H9 (cell line): ENCODE measurements around the gene PWWP2B. TPM values are rescaled to one million over a fixed set of nuclear protein-coding genes. Genes with fewer than 3 reads are reported as not detected.

Experiments used
- DNase-seq: peaks from one replicate; pipeline ENCODE4 v3.0.0-alpha.2; 2017
- H2AFZ ChIP-seq: one replicate; pipeline ENCODE4 v1.6.1; 2013; ENCODE audit warnings: mild to moderate bottlenecking, low read length, control low read depth, moderate library complexity
- H2AK5ac ChIP-seq: 2 replicates; pipeline ENCODE4 v1.6.1; 2013; ENCODE audit warnings: low read length, control low read depth, mixed read lengths; ENCODE audit not compliant: insufficient read length
- H2BK120ac ChIP-seq: one replicate; pipeline ENCODE4 v1.6.1; 2013; ENCODE audit warnings: low read depth, mild to moderate bottlenecking, low read length, control low read depth, inconsistent platforms; ENCODE audit not compliant: poor library complexity, severe bottlenecking
- H2BK12ac ChIP-seq: 2 replicates; pipeline ENCODE4 v1.6.1; 2013; ENCODE audit warnings: low read length, control low read depth, mixed read lengths, low read depth; ENCODE audit not compliant: insufficient read length
- H2BK15ac ChIP-seq: 2 replicates; pipeline ENCODE4 v1.6.1; 2013; ENCODE audit warnings: low read depth, low read length, control low read depth
- H2BK20ac ChIP-seq: one replicate; pipeline ENCODE4 v1.6.1; 2013; ENCODE audit warnings: low read depth, mild to moderate bottlenecking, low read length, control low read depth, inconsistent platforms; ENCODE audit not compliant: poor library complexity, severe bottlenecking
- H2BK5ac ChIP-seq: 2 replicates; pipeline ENCODE4 v1.6.1; 2013; ENCODE audit warnings: low read length, control low read depth, mixed read lengths; ENCODE audit not compliant: insufficient read length
- H3K14ac ChIP-seq: 2 replicates; pipeline ENCODE4 v1.6.1; 2013; ENCODE audit warnings: low read length, control low read depth; ENCODE audit not compliant: insufficient read depth
- H3K18ac ChIP-seq: 2 replicates; pipeline ENCODE4 v1.6.1; 2013; ENCODE audit warnings: low read depth, mild to moderate bottlenecking, mixed read lengths, low read length, control low read depth; ENCODE audit not compliant: insufficient read length
- H3K23ac ChIP-seq: 2 replicates; pipeline ENCODE4 v1.6.1; 2013; ENCODE audit warnings: low read length, control low read depth, mixed read lengths, low read depth; ENCODE audit not compliant: insufficient read length
- H3K23me2 ChIP-seq: 2 replicates; pipeline ENCODE4 v1.6.1; 2013; ENCODE audit warnings: low read depth, mild to moderate bottlenecking, mixed read lengths, low read length, control low read depth; ENCODE audit not compliant: insufficient read length, poor library complexity, severe bottlenecking
- H3K27ac ChIP-seq: 2 replicates; pipeline ENCODE4 v1.5.1; 2013; ENCODE audit warnings: low read length, control low read depth, mixed read lengths, low read depth; ENCODE audit not compliant: insufficient read length
- H3K27me3 ChIP-seq: 2 replicates; pipeline ENCODE4 v1.6.1; 2013; ENCODE audit warnings: low read length, control low read depth, inconsistent platforms; ENCODE audit not compliant: insufficient read depth
- H3K4ac ChIP-seq: 2 replicates; pipeline ENCODE4 v1.6.1; 2013; ENCODE audit warnings: low read depth, mild to moderate bottlenecking, control low read depth, inconsistent platforms, low read length, moderate library complexity
- H3K4me1 ChIP-seq: 2 replicates; pipeline ENCODE4 v1.6.1; 2013; ENCODE audit warnings: low read length, control low read depth, inconsistent platforms; ENCODE audit not compliant: insufficient read depth
- H3K4me2 ChIP-seq: 2 replicates; pipeline ENCODE4 v1.6.1; 2013; ENCODE audit warnings: low read length, control low read depth, mixed read lengths; ENCODE audit not compliant: insufficient read length, insufficient read depth
- H3K56ac ChIP-seq: 2 replicates; pipeline ENCODE4 v1.6.1; 2013; ENCODE audit warnings: low read depth, mild to moderate bottlenecking, mixed read lengths, low read length, control low read depth; ENCODE audit not compliant: insufficient read length
- H3K79me1 ChIP-seq: 2 replicates; pipeline ENCODE4 v1.6.1; 2013; ENCODE audit warnings: low read depth, mild to moderate bottlenecking, moderate library complexity, low read length, control low read depth, inconsistent platforms; ENCODE audit not compliant: insufficient read depth, poor library complexity, severe bottlenecking
- H3K79me2 ChIP-seq: 2 replicates; pipeline ENCODE4 v1.6.1; 2013; ENCODE audit warnings: low read length, control low read depth, inconsistent platforms; ENCODE audit not compliant: insufficient read depth
- H3K9ac ChIP-seq: 2 replicates; pipeline ENCODE4 v1.6.1; 2013; ENCODE audit warnings: low read length, control low read depth, mixed read lengths; ENCODE audit not compliant: insufficient read length; ENCODE audit errors: extremely low read depth
- H3K9me3 ChIP-seq: one replicate; pipeline ENCODE4 v1.6.1; 2013; ENCODE audit warnings: low read depth, low read length, inconsistent platforms; ENCODE audit not compliant: control insufficient read depth
- H3T11ph ChIP-seq: one replicate; pipeline ENCODE4 v1.6.1; 2013; ENCODE audit warnings: mild to moderate bottlenecking, low read length, control low read depth, inconsistent platforms
- H4K20me1 ChIP-seq: one replicate; pipeline ENCODE4 v1.6.1; 2013; ENCODE audit not compliant: control insufficient read depth, insufficient read length, insufficient read depth
- H4K5ac ChIP-seq: 2 replicates; pipeline ENCODE4 v1.6.1; 2013; ENCODE audit warnings: low read depth, mild to moderate bottlenecking, mixed read lengths, low read length, control low read depth; ENCODE audit not compliant: insufficient read length
- H4K8ac ChIP-seq: replicated peaks from 2 replicates; pipeline ENCODE4 v1.6.1; 2013; ENCODE audit warnings: low read length, control low read depth, mixed read lengths, low read depth; ENCODE audit not compliant: insufficient read length
- H4K91ac ChIP-seq: 2 replicates; pipeline ENCODE4 v1.6.1; 2013; ENCODE audit warnings: low read depth, mild to moderate bottlenecking, moderate library complexity, mixed read lengths, low read length, control low read depth; ENCODE audit not compliant: insufficient read length
- H3K27ac Mint-ChIP-seq, 3 experiments: 2 replicates in 2 of 3; 3 replicates in 1 of 3; pipeline ENCODE4 v1.8.0; 2020 to 2021; ENCODE audit warnings: mixed read lengths in 3 of 3, mild to moderate bottlenecking in 1 of 3, moderate library complexity in 1 of 3
- H3K27me3 Mint-ChIP-seq: 2 replicates; pipeline ENCODE4 v1.8.0; 2021; ENCODE audit warnings: low read depth, mild to moderate bottlenecking, moderate library complexity, mixed read lengths
- H3K36me3 Mint-ChIP-seq, 3 experiments: 2 replicates in 2 of 3; 3 replicates in 1 of 3; pipeline ENCODE4 v1.8.0; 2020 to 2021; ENCODE audit warnings: low read depth in 3 of 3, mixed read lengths in 3 of 3; ENCODE audit not compliant: insufficient read depth in 1 of 3
- H3K4me1 Mint-ChIP-seq, 2 experiments: 2 replicates each; pipeline ENCODE4 v1.8.0; 2020; ENCODE audit warnings: mixed read lengths in 2 of 2
- H3K4me3 Mint-ChIP-seq, 2 experiments: 2 replicates in 1 of 2; 3 replicates in 1 of 2; pipeline ENCODE4 v1.8.0; 2020 to 2021; ENCODE audit warnings: mild to moderate bottlenecking in 2 of 2, mixed read lengths in 2 of 2, moderate library complexity in 1 of 2
- H3K9me3 Mint-ChIP-seq, 2 experiments: 2 replicates in 1 of 2; 3 replicates in 1 of 2; pipeline ENCODE4 v1.8.0; 2020; ENCODE audit warnings: mild to moderate bottlenecking in 2 of 2, mixed read lengths in 2 of 2, moderate library complexity in 1 of 2
- CTCF ChIP-seq: fragments of 200-600 bp; sonication (generic); conservative IDR thresholded peaks from 3 replicates; pipeline ENCODE4 v1.8.0; 2021; ENCODE audit warnings: antibody characterized with exemption, mild to moderate bottlenecking
- WGBS: extraction: QIAGEN DNeasy Blood & Tissue Kit; methylation state at CpG from one replicate; pipeline ENCODE4 v1.1.7; 2013; ENCODE audit warnings: missing lambda C conversion rate, low lambda C conversion rate, mixed read lengths; ENCODE audit not compliant: insufficient read length; ENCODE audit errors: extremely low coverage; 5-methylcytosine and 5-hydroxymethylcytosine counted together
- total RNA-seq: library from RNA; stranded (reverse); gene quantifications from 2 replicates; pipeline ENCODE4 v1.2.1, GENCODE V29; 2021

PWWP2B gene
- total RNA-seq, 1 experiment from 2014 or later: 10.0 TPM

DNA sequence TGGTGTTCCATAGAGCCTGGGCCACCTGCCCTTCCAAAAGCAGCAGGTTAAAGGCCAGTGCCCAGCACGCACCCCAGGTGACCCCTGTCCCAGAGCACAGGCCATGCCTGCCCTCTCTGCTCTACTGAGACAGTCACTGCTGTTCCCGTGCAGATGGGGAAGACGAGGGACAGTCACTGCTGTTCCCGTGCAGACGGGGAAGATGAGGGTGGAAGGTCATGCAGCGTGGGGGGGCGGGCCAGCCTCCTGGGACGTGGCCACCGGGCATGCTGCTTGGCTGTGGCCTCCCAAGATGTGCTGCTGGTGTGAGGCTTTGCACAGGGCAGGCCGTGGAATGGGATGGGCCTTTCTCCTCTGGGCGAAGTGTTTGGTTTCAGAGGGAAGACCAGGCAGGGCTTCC is 46.6 kb upstream of the PWWP2B start:
- Histone ChIP-seq H2BK12ac (no peak overlapping the region), H3K79me1 (no peaks in the 10 kb centered on the region), H2BK20ac (no peak overlapping the region), H4K5ac (no peak overlapping the region), H2AFZ (no peak overlapping the region), H2BK15ac (no peak overlapping the region), H3K4me2 (no peak overlapping the region), H4K8ac (no peak overlapping the region), H3K23me2 (no peaks in the 10 kb centered on the region), H4K91ac (no peak overlapping the region), H2BK5ac (no peak overlapping the region), H3K14ac (no peak overlapping the region), H3K23ac (no peak overlapping the region), H3K79me2 (no peaks in the 10 kb centered on the region), H2AK5ac (no peak overlapping the region), H3K4me1 (no peaks in the 10 kb centered on the region), H2BK120ac (no peak overlapping the region), H3K27me3 (no peaks in the 10 kb centered on the region), H3K9me3 (no peaks in the 10 kb centered on the region), H3K27ac (no peak overlapping the region), H3K56ac (no peak overlapping the region), H3K18ac (no peak overlapping the region), H3K4ac (no peak overlapping the region), H4K20me1 (no peaks in the 10 kb centered on the region), H3K9ac (no peak overlapping the region), H3T11ph (no peak overlapping the region)
- no peak for TF ChIP-seq CTCF
- no peaks in the 10 kb centered on the region for H3K36me3 Mint-ChIP-seq
- DNase-seq: no peak
- no CpG with 5 or more reads among the region's 11 CpGs for WGBS
- H3K4me3 Mint-ChIP-seq: no peak overlapping the region
- peaks cover 5% of the 10 kb centered on the region for H3K27me3 Mint-ChIP-seq
- H3K27ac Mint-ChIP-seq: no peak overlapping the region; a peak in 1 of 7 replicates
- H3K4me1 Mint-ChIP-seq: peaks cover 6 to 15% of the 10 kb centered on the region in 2 experiments; a peak in 3 of 4 replicates
- H3K9me3 Mint-ChIP-seq: no peaks in the 10 kb centered on the region
